HL-60 (cell line): Measurements from ENCODE around the gene PLSCR3.

Experiments
- SPI1 ChIP-seq: IDR thresholded peaks from 2 replicates; pipeline ENCODE4 v1.6.1; 2012; ENCODE audit warnings: low read depth, mild to moderate bottlenecking, borderline replicate concordance
- TF ChIP-seq, protein P1 (sequence below): IDR thresholded peaks from one replicate; pipeline ENCODE4 v1.5.1; 2011; ENCODE audit warnings: low read length, control low read depth, inconsistent platforms; ENCODE audit not compliant: insufficient read depth
- TF ChIP-seq, protein P2 (sequence below): IDR thresholded peaks from 2 replicates; pipeline ENCODE4 v1.6.1; 2012; ENCODE audit warnings: low read depth; ENCODE audit not compliant: insufficient replicate concordance

DNA sequence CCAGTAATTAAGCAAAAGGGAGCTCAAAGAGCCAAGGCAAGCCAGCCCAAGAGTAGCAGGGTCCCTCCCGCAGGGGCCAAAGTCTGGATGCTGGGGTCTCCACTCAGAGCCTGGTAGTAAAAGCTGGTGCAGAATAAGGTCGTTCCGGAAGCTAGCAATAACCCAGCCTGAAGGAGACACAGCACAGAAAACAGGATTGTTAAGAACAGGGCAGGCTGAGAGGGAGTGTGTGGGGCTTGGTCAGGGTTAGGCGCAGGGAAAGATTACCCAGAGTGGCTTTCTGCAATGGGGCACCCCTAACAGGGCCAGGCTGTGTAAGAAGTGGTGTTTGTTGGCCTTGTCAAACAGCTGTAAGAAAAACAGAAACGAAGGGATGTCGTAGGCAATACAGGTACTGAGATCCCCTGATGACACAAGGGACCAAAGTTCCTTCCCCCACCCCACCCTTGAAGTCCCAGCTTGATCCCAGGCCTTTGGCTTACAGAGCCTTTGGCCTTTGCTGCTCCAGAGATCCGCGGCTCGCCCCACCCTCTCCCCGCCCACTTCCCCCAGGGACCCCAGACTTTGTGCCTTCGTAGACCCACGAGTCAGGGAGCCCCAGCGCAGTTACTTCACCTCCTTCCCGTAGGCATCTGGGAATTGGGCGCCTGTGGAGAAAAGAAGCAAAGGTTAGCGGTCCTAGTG, 8.9 kb upstream of the PLSCR3 start:
- TF ChIP-seq, protein P1, sequence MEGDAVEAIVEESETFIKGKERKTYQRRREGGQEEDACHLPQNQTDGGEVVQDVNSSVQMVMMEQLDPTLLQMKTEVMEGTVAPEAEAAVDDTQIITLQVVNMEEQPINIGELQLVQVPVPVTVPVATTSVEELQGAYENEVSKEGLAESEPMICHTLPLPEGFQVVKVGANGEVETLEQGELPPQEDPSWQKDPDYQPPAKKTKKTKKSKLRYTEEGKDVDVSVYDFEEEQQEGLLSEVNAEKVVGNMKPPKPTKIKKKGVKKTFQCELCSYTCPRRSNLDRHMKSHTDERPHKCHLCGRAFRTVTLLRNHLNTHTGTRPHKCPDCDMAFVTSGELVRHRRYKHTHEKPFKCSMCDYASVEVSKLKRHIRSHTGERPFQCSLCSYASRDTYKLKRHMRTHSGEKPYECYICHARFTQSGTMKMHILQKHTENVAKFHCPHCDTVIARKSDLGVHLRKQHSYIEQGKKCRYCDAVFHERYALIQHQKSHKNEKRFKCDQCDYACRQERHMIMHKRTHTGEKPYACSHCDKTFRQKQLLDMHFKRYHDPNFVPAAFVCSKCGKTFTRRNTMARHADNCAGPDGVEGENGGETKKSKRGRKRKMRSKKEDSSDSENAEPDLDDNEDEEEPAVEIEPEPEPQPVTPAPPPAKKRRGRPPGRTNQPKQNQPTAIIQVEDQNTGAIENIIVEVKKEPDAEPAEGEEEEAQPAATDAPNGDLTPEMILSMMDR = no peak
- TF ChIP-seq SPI1 = no peak
- TF ChIP-seq, protein P2, sequence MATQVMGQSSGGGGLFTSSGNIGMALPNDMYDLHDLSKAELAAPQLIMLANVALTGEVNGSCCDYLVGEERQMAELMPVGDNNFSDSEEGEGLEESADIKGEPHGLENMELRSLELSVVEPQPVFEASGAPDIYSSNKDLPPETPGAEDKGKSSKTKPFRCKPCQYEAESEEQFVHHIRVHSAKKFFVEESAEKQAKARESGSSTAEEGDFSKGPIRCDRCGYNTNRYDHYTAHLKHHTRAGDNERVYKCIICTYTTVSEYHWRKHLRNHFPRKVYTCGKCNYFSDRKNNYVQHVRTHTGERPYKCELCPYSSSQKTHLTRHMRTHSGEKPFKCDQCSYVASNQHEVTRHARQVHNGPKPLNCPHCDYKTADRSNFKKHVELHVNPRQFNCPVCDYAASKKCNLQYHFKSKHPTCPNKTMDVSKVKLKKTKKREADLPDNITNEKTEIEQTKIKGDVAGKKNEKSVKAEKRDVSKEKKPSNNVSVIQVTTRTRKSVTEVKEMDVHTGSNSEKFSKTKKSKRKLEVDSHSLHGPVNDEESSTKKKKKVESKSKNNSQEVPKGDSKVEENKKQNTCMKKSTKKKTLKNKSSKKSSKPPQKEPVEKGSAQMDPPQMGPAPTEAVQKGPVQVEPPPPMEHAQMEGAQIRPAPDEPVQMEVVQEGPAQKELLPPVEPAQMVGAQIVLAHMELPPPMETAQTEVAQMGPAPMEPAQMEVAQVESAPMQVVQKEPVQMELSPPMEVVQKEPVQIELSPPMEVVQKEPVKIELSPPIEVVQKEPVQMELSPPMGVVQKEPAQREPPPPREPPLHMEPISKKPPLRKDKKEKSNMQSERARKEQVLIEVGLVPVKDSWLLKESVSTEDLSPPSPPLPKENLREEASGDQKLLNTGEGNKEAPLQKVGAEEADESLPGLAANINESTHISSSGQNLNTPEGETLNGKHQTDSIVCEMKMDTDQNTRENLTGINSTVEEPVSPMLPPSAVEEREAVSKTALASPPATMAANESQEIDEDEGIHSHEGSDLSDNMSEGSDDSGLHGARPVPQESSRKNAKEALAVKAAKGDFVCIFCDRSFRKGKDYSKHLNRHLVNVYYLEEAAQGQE = no peak
